RCC 7860 (cell line): ENCODE measurements around the gene NRG3.

Experiments
- DNase-seq: peaks from one replicate; pipeline ENCODE4 v3.0.0-alpha.2; 2015; ENCODE audit warnings: low spot score
- FAIRE-seq: peaks from 2 replicates; lab custom pipeline; 2012; peaks lifted over from hg19 to GRCh38; lab: Jason Lieb, UNC

NRG3 gene

GRCh38 chr10:83023662-83024061 is 1148.7 kb downstream of the NRG3 start:
- DNase-seq = no peak

More at GRCh38 chr10:83023662-83024061, 1148.7 kb downstream of the NRG3 start:
- no peak for FAIRE-seq
